Adrenal gland (tissue), 5 donors: ENCODE results near the gene SLC34A3.

Source experiments
- CTCF ChIP-seq, 6 experiments: fragments of 450-650 bp in 4 of 6; fragments of 200-600 bp in 2 of 6; sonication (generic) in 1 of 6; IDR thresholded peaks; 1 replicate in 5 of 6; 2 replicates in 1 of 6; pipeline versions ENCODE4 v1.5.1 to v1.8.0; 2016 to 2021; ENCODE audit warnings: antibody characterized with exemption in 6 of 6, mild to moderate bottlenecking in 2 of 6, moderate library complexity in 1 of 6
- POLR2A ChIP-seq, 2 donors: fragments of 450-650 bp; IDR thresholded peaks; one replicate each; pipeline ENCODE4 v1.6.1; 2017; ENCODE audit warnings: antibody characterized with exemption in 2 of 2, mild to moderate bottlenecking in 2 of 2, moderate library complexity in 1 of 2
- donor health status: DM: no; HTN: no; CAD: no.

GRCh38 chr9:137185921-137186320 lies 44.8 kb upstream of the SLC34A3 start:
- TF ChIP-seq CTCF (IDR thresholded peaks at IDR 0.05) (no peak), POLR2A (IDR thresholded peaks at IDR 0.05) (no peak)
